HepG2 (cell line): ENCODE results near the gene ETFB. TPM values are rescaled to one million over a fixed set of nuclear protein-coding genes. Genes with fewer than 3 reads are reported as not detected.

Experiments
- CBX2 ChIP-seq, 2 experiments: fragments of 200-600 bp in 1 of 2; sonication (generic); formaldehyde crosslinking in 1 of 2; IDR thresholded peaks; 2 replicates each; pipeline versions ENCODE4 v1.7.0 to v1.8.1; 2018 to 2022; ENCODE audit warnings: low read depth in 2 of 2, low read length in 1 of 2, mild to moderate bottlenecking in 1 of 2, missing genetic modification reagents in 1 of 2
- CREB1 ChIP-seq, 2 experiments: fragments of 450-650 bp in 1 of 2; IDR thresholded peaks; 2 replicates each; pipeline ENCODE4 v1.6.1; 2016 to 2017; ENCODE audit warnings: control low read depth in 1 of 2, mild to moderate bottlenecking in 1 of 2, missing compliant biosample characterization in 1 of 2, missing genetic modification characterization in 1 of 2
- ELF4 ChIP-seq: sonication (generic); formaldehyde crosslinking; IDR thresholded peaks from 2 replicates; pipeline ENCODE4 v1.5.0; 2020; ENCODE audit warnings: missing genetic modification reagents, mild to moderate bottlenecking, moderate library complexity, borderline replicate concordance
- FIP1L1 ChIP-seq: fragments of 200-400 bp; formaldehyde crosslinking; IDR thresholded peaks from 2 replicates; pipeline ENCODE4 v1.6.1; 2018; ENCODE audit warnings: low read depth, mild to moderate bottlenecking, low read length, moderate library complexity, borderline replicate concordance; ENCODE audit not compliant: insufficient read depth
- GTF3A ChIP-seq: sonication (generic); formaldehyde crosslinking; conservative IDR thresholded peaks from 2 replicates; pipeline ENCODE4 v1.4.0; 2020; ENCODE audit warnings: mild to moderate bottlenecking, missing genetic modification reagents
- REL ChIP-seq: sonication (generic); formaldehyde crosslinking; conservative IDR thresholded peaks from 2 replicates; pipeline ENCODE4 v1.8.0; 2022; ENCODE audit warnings: mild to moderate bottlenecking, missing genetic modification reagents, moderate library complexity
- SAFB2 ChIP-seq: sonication (generic); formaldehyde crosslinking; IDR thresholded peaks from 2 replicates; pipeline ENCODE4 v1.5.1; 2020; ENCODE audit warnings: missing genetic modification reagents, low read depth, mild to moderate bottlenecking, borderline replicate concordance
- SMARCC2 ChIP-seq: fragments of 450-650 bp; IDR thresholded peaks from 2 replicates; pipeline ENCODE4 v1.6.1; 2017; ENCODE audit warnings: antibody characterized with exemption, mild to moderate bottlenecking
- SRF ChIP-seq: IDR thresholded peaks from 2 replicates; pipeline ENCODE4 v1.6.1; 2011; ENCODE audit warnings: mild to moderate bottlenecking, low read depth, low read length, moderate library complexity
- ZNF343 ChIP-seq: sonication (generic); formaldehyde crosslinking; IDR thresholded peaks from 2 replicates; pipeline ENCODE4 v1.4.0; 2020; ENCODE audit warnings: mild to moderate bottlenecking, missing genetic modification reagents
- ZNF510 ChIP-seq: sonication (generic); formaldehyde crosslinking; IDR thresholded peaks from 2 replicates; pipeline ENCODE4 v1.4.0; 2020; ENCODE audit warnings: low read depth, mild to moderate bottlenecking, missing genetic modification reagents
- ZNF562 ChIP-seq: sonication (generic); formaldehyde crosslinking; IDR thresholded peaks from 2 replicates; pipeline ENCODE4 v1.8.0; 2022; ENCODE audit warnings: missing genetic modification reagents, borderline replicate concordance
- ZNF777 ChIP-seq: sonication (generic); formaldehyde crosslinking; IDR thresholded peaks from 2 replicates; pipeline ENCODE4 v1.4.0; 2020; ENCODE audit warnings: missing genetic modification reagents
- polyA plus RNA-seq, 8 experiments: library from polyadenylated mRNA; depleted of rRNA in 3 of 8; stranded (reverse) in 7 of 8; unstranded in 1 of 8; fragments of >200 nt; fragmentation: Illumina TruSeq in 4 of 8; extraction: Trizol in 4 of 8; gene quantifications; 2 replicates each; pipeline versions ENCODE4 v1.2.1 to v1.2.3, GENCODE V29; 2011 to 2016; ENCODE audit warnings: low read depth in 4 of 8, missing spikeins in 1 of 8, mixed read lengths in 1 of 8; ENCODE audit not compliant: insufficient read depth in 1 of 8
- total RNA-seq, 5 experiments: library from RNA; depleted of rRNA; stranded (reverse); fragments of >200 nt; fragmentation: Illumina TruSeq; extraction: Trizol; gene quantifications; 2 replicates each; pipeline ENCODE4 v1.2.3, GENCODE V29; 2016; ENCODE audit warnings: low read depth in 1 of 5
- TF ChIP-seq, protein P1 (sequence below): sonication (generic); formaldehyde crosslinking; IDR thresholded peaks from 2 replicates; pipeline ENCODE4 v1.5.1; 2020; ENCODE audit warnings: mild to moderate bottlenecking, missing genetic modification reagents
- TF ChIP-seq, protein P2 (sequence below): fragments of 450-650 bp; IDR thresholded peaks from 2 replicates; pipeline ENCODE4 v1.6.1; 2016
- TF ChIP-seq, protein P3 (sequence below): sonication (generic); formaldehyde crosslinking; conservative IDR thresholded peaks from 2 replicates; pipeline ENCODE4 v1.8.0; 2022; ENCODE audit warnings: mild to moderate bottlenecking, moderate library complexity, missing genetic modification reagents
- TF ChIP-seq, protein P4 (sequence below): sonication (generic); formaldehyde crosslinking; IDR thresholded peaks from 2 replicates; pipeline ENCODE4 v1.4.0; 2020; ENCODE audit warnings: missing genetic modification reagents

The ETFB gene
- total and polyA plus RNA-seq, 2 of the 13 experiments (the other 11 are each of a cell fraction or from before 2014, with no cell fraction given), result 678 to 1,314 TPM

DNA sequence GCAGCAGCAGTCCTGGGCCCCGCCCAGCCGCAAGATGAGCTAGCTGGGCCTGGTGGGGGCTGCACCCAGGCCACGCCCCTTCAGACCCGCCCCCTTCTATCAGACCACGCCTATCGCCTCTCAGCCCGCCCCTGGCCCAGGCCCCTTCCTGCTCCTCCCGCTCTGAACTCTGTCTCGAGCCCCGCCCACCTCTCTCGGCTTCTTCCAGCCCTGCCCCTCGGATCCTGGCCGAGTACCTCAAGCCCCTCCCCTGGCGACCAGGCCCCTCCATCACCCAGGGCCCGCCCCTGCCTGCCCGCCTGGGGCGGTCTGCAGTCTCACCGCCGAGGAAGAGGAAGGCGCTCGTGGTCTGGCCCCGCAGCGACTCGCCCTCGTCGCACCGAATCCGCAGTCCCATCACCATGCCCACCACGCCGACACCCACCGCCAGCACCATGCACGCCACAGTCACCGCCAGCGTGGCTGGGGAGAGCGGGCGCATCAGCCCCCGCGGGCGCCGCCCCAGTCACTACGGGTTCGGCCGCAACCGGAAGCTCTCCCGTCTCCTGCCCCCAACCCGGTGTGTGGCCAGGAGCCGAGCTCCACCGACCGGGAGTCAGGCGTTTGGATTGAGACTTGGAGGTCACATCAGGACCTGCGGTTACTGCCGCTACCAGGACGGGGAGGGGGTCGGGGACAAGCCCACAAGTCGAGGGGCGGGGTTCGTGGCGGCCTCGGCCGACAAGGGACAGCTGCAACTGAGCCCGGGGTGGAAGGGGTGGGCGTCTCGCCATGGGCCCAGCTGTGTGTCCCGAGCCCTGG lies 1.6 kb upstream of the ETFB start (continued):
- TF ChIP-seq, protein P1, sequence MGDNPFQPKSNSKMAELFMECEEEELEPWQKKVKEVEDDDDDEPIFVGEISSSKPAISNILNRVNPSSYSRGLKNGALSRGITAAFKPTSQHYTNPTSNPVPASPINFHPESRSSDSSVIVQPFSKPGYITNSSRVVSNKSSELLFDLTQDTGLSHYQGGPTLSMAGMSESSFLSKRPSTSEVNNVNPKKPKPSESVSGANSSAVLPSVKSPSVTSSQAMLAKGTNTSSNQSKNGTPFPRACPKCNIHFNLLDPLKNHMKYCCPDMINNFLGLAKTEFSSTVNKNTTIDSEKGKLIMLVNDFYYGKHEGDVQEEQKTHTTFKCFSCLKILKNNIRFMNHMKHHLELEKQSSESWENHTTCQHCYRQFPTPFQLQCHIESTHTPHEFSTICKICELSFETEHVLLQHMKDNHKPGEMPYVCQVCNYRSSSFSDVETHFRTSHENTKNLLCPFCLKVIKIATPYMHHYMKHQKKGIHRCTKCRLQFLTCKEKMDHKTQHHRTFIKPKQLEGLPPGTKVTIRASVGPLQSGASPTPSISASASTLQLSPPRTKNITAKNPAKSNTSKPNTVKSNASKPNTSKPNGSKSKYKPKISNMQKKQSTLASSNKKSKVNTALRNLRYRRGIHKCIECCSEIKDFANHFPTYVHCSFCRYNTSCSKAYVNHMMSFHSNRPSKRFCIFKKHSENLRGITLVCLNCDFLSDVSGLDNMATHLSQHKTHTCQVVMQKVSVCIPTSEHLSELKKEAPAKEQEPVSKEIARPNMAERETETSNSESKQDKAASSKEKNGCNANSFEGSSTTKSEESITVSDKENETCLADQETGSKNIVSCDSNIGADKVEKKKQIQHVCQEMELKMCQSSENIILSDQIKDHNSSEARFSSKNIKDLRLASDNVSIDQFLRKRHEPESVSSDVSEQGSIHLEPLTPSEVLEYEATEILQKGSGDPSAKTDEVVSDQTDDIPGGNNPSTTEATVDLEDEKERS (CRISPR knock-in tag), result peak; percentile 91
- TF ChIP-seq ZNF510 (CRISPR knock-in tag), result no peak
- no peak for TF ChIP-seq GTF3A (CRISPR knock-in tag)
- TF ChIP-seq SMARCC2, result no peak
- no peak for TF ChIP-seq ZNF343 (CRISPR knock-in tag)
- TF ChIP-seq, protein P2, sequence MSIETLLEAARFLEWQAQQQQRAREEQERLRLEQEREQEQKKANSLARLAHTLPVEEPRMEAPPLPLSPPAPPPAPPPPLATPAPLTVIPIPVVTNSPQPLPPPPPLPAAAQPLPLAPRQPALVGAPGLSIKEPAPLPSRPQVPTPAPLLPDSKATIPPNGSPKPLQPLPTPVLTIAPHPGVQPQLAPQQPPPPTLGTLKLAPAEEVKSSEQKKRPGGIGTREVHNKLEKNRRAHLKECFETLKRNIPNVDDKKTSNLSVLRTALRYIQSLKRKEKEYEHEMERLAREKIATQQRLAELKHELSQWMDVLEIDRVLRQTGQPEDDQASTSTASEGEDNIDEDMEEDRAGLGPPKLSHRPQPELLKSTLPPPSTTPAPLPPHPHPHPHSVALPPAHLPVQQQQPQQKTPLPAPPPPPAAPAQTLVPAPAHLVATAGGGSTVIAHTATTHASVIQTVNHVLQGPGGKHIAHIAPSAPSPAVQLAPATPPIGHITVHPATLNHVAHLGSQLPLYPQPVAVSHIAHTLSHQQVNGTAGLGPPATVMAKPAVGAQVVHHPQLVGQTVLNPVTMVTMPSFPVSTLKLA, result peak; percentile 35; the same call in 1 of the 2 replicates
- 0 out of 2 replicates have a peak, but pooled peaks have one; percentile 78 for TF ChIP-seq FIP1L1
- TF ChIP-seq ZNF777 (CRISPR knock-in tag), result peak; percentile 39; the same call in 1 of the 2 replicates
- TF ChIP-seq ELF4 (CRISPR knock-in tag), result no peak
- no peak for TF ChIP-seq CREB1 (IDR thresholded peaks at IDR 0.05)
- TF ChIP-seq CREB1 (CRISPR knock-in tag; IDR thresholded peaks at IDR 0.05), result no peak
- no peak for TF ChIP-seq SRF
- TF ChIP-seq, protein P3, sequence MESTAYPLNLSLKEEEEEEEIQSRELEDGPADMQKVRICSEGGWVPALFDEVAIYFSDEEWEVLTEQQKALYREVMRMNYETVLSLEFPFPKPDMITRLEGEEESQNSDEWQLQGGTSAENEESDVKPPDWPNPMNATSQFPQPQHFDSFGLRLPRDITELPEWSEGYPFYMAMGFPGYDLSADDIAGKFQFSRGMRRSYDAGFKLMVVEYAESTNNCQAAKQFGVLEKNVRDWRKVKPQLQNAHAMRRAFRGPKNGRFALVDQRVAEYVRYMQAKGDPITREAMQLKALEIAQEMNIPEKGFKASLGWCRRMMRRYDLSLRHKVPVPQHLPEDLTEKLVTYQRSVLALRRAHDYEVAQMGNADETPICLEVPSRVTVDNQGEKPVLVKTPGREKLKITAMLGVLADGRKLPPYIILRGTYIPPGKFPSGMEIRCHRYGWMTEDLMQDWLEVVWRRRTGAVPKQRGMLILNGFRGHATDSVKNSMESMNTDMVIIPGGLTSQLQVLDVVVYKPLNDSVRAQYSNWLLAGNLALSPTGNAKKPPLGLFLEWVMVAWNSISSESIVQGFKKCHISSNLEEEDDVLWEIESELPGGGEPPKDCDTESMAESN (CRISPR knock-in tag), result no peak
- TF ChIP-seq REL (CRISPR knock-in tag), result peak; percentile 80; the same call in 1 of the 2 replicates
- TF ChIP-seq, protein P4, sequence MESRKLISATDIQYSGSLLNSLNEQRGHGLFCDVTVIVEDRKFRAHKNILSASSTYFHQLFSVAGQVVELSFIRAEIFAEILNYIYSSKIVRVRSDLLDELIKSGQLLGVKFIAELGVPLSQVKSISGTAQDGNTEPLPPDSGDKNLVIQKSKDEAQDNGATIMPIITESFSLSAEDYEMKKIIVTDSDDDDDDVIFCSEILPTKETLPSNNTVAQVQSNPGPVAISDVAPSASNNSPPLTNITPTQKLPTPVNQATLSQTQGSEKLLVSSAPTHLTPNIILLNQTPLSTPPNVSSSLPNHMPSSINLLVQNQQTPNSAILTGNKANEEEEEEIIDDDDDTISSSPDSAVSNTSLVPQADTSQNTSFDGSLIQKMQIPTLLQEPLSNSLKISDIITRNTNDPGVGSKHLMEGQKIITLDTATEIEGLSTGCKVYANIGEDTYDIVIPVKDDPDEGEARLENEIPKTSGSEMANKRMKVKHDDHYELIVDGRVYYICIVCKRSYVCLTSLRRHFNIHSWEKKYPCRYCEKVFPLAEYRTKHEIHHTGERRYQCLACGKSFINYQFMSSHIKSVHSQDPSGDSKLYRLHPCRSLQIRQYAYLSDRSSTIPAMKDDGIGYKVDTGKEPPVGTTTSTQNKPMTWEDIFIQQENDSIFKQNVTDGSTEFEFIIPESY (CRISPR knock-in tag), result no peak
- TF ChIP-seq SAFB2 (CRISPR knock-in tag), result peak; percentile 91
- no peak for TF ChIP-seq CBX2 (IDR thresholded peaks at IDR 0.05; ENCODE audit: low read depth, low read length)
- TF ChIP-seq CBX2 (CRISPR knock-in tag; IDR thresholded peaks at IDR 0.05; ENCODE audit: low read depth), result no peak
- TF ChIP-seq ZNF562 (CRISPR knock-in tag), result no peak
